HG03378 (cell line): ENCODE results near the gene NTRK3.
A peak's percentile ranks its signal among the peaks of the same experiment; 100 is the strongest.

ENCODE experiments used
- ATAC-seq: cut with Tn5 transposase; IDR thresholded peaks from one replicate; pipeline ENCODE4 v1.9.1; 2021; ENCODE audit warnings: mild to moderate bottlenecking, moderate library complexity; ENCODE audit not compliant: unreplicated experiment

NTRK3 gene

GRCh38 chr15:88256279-88257230, at the start of gene NTRK3:
Gene NTRK3 (minus strand): TSS chr15:88256739. CDS start chr15:88256153, 586 bp downstream.
- ATAC-seq = no peak

- no peak for ATAC-seq
These were observed 46.9 kb upstream of the NTRK3 start for GRCh38 chr15:88303395-88303794.

- ATAC-seq = no peak
These were observed 45.8 kb upstream of the NTRK3 start for GRCh38 chr15:88302373-88302772.

- no peak for ATAC-seq
These were observed 44.8 kb upstream of the NTRK3 start for GRCh38 chr15:88301311-88301710.

GRCh38 chr15:88300861-88301260, 44.3 kb upstream of the NTRK3 start:
- no peak for ATAC-seq

GRCh38 chr15:88300089-88300488, 43.5 kb upstream of the NTRK3 start:
- ATAC-seq = no peak

GRCh38 chr15:88299497-88299896, 43.0 kb upstream of the NTRK3 start:
- no peak for ATAC-seq

- ATAC-seq = no peak
These were observed 32.1 kb upstream of the NTRK3 start for GRCh38 chr15:88288661-88289060.

GRCh38 chr15:88288206-88288605, 31.7 kb upstream of the NTRK3 start:
- no peak for ATAC-seq

GRCh38 chr15:88284318-88284998, 27.9 kb upstream of the NTRK3 start:
- no peak for ATAC-seq

- no peak for ATAC-seq
These were observed 26.1 kb upstream of the NTRK3 start for GRCh38 chr15:88282614-88283013.

- no peak for ATAC-seq
These were observed 20.4 kb upstream of the NTRK3 start for GRCh38 chr15:88276821-88277410.

GRCh38 chr15:88275804-88276203, 19.3 kb upstream of the NTRK3 start:
- ATAC-seq = no peak

- ATAC-seq = peak; percentile 69
These were observed 18.3 kb upstream of the NTRK3 start for GRCh38 chr15:88274553-88275460.

- ATAC-seq = no peak
These were observed 15.9 kb upstream of the NTRK3 start for GRCh38 chr15:88272421-88272820.

GRCh38 chr15:88269356-88270062, 13.0 kb upstream of the NTRK3 start:
- no peak for ATAC-seq

- no peak for ATAC-seq
These were observed 11.2 kb upstream of the NTRK3 start for GRCh38 chr15:88267720-88268119.

- no peak for ATAC-seq
These were observed 9.6 kb upstream of the NTRK3 start for GRCh38 chr15:88266170-88266569.

GRCh38 chr15:88264622-88265021, 8.1 kb upstream of the NTRK3 start:
- no peak for ATAC-seq

GRCh38 chr15:88262064-88262463, 5.5 kb upstream of the NTRK3 start:
- ATAC-seq = no peak
